EH (cell line): ENCODE results near the gene CLN6.

Experiments used
- DNase-seq: peaks from one replicate; pipeline ENCODE4 v3.0.0-alpha.2; 2015; ENCODE audit warnings: low read depth

The CLN6 gene

GRCh38 chr15:68229386-68230156 lies at the start of gene CLN6:
Gene CLN6 (minus strand): TSS chr15:68229728. CDS start chr15:68229584, 144 bp downstream.
- peak; percentile 84 for DNase-seq

GRCh38 chr15:68278595-68279405 lies 49.3 kb upstream of the CLN6 start:
- DNase-seq = peak; percentile 60

- DNase-seq = no peak
Observed at GRCh38 chr15:68278345-68278594, 48.7 kb upstream of the CLN6 start.

DNA sequence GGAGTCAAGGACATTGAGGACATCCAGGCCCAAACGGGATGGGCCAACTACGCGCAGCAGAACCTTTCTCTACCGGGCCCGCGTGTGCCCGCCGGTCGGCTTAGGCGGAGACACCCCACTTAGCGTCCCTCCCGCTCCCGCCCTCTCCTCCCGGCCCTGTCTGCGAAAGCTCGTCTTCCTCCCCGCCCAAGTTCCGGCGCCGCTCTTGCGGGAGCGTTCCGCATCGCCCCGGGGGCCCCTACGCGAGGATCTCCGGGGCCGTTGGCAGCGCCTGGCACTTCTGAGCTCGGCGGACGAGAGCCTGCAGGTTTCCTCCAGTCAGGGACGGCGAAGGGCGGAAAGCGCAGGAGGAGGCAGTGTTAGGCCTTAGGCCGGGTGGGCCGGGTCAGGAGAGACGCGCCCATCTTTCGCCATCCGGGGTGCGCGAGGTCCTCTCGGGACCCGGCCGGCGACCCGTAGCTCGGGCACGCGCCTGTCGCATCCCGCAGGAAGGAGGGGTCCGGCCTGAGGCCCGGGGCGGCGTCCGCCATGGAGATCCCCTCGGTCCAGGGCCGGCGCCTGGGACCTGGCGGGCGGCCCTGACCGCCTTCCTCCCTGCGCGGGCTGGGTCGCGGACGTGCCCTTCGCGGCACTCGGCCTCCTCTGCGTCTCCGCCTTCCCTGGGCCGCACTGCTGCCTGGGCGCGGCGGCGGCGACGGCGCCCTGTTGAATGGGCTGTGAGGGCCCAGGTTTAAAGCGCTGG lies 48.2 kb upstream of the CLN6 start, which contains the start of gene FEM1B:
Gene FEM1B (plus strand): TSS at position 143 of the 742 bp plus-strand sequence. CDS start 673 bp downstream, outside the sequence.
- peak; percentile 91 for DNase-seq

DNA sequence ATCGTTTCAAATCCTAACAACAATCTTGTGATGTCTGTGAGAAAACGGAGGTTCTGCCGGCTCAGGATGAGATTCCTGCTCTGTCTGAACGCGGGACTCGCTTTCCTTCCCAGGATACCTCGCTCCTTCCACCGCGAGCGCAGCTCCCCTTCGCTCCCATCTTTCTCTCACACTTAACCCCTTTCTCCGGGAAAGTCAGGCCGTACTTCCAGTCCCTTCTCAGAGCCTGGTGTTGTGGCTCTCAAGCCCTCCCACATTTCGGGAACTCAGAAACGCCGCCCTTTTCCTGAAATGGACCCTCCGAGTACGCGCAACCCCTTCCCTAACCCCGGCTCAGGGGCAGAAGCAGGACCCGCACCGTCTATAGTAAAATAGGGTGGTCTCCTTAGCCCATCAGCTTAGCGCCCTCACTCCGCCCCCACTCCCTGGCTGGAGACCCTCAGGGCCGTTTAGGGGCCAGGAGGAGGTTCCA lies 47.6 kb upstream of the CLN6 start:
- DNase-seq = peak; percentile 65

DNA sequence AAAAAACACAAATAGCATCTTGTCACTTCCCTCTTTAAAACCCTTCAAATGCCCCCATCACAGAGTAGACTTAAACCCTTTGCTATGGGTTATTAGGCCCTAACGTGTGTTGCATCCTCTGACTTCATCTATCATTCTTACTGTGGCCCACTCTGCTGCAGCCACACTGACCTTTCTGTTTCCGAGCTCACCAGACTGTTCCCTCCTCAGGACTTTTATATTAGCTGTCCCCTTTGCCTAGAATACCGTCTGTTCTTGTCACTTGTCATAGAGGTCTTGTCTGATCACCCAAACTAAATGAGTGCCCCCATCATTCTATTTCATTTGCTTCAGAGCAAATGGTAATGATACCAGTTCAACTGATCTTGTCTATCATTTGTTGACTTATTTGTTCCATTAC lies 47.1 kb upstream of the CLN6 start:
- DNase-seq = no peak

- DNase-seq = no peak
Observed at GRCh38 chr15:68275165-68275746, 45.7 kb upstream of the CLN6 start.

DNA sequence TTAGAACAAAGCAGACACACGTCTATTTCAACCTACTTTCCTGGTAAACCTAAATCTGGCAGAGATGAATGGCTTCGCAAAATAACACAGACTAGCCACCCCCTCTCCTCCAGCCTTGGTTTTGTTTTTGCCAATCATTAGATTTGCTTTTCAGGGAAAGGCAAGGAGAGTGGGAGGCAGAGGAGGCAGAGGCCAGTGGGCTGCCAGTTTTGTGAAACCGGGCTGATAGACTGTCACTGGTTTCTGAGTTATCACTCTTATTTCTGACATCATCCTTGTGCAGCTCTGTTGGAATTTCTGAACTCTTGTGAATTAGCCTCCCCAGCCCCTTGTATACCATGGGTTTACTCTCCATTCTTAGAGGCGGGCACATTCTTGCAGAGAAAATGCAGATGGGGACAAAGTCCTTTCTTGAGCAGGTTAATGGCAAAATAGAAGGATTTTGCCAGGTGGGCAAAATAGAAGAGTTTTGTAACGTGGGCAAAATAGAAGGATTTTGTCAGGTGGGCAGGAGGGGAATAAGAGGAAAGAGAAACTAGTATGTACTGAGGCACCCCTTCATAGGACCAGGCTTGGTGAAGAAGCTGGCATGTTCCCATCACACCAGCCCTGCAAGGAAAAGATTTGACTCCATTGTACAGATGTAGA lies 44.8 kb upstream of the CLN6 start:
- no peak for DNase-seq

DNA sequence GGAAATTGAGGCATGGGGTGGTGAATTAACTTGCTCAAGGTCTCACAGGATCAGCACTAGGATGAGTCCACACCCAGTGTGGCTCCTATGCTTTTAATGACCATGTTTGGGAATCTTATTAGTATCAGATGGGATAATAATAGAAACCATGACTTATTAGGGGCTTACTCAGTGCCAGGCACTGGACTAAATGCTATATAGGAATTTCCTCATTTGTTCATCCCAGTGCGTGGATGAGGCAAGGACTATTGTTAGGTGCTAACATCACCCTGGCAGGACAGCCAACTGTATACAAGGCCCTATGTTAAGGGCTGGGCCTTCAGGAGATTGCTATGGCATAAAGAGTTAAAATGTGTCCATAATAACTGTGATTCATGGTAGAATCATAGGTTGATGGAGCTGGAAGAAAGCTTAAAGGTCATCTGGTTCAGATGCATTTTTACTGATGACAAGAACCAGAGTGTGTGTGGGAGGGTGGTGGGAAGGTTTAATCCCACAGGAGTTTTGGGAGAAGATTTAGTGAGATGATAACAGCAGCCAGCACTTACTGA lies 43.3 kb upstream of the CLN6 start:
- peak; percentile 99 for DNase-seq

- peak; percentile 95 for DNase-seq
Observed at GRCh38 chr15:68271854-68272471, 42.4 kb upstream of the CLN6 start.

DNA sequence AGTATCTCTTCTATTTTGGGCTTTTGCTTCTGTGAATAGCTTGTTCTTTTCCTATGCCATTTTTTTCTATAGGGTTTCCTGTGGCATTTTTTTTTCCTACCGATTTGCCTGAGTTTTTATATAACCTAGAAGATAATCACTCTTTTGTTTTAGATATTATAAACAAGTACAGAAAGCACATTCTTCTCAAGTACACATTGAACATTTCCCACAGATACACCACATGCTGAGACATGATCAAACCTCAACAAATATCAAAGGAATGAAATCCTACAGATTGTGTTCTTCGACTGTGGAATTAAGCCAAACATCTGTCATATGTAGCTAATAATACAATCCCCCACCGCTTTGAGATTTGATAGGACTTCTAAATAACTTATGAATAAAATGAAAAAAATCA lies 38.9 kb upstream of the CLN6 start:
- no peak for DNase-seq

GRCh38 chr15:68265674-68266073 lies 36.1 kb upstream of the CLN6 start:
- no peak for DNase-seq

GRCh38 chr15:68265081-68265480 lies 35.6 kb upstream of the CLN6 start:
- DNase-seq = no peak

DNA sequence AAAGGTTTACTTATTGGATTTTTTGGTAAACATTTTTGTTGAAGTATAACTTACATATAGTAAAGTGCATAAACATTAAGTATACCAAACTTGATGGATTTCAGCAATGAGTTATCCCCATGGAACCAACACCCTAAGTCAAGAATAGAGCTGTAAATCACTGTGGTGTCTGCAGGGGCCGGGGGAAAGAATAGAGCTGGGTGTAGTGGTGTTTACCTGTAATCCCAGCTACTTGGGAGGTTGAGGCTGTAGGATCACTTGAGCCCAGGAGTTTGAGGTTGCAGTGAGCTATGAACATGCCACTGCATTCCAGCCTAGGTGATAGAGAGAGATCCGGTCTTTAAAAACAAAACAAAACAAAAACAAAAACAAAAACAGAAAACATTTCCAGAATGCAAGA lies 34.8 kb upstream of the CLN6 start:
- no peak for DNase-seq

DNA sequence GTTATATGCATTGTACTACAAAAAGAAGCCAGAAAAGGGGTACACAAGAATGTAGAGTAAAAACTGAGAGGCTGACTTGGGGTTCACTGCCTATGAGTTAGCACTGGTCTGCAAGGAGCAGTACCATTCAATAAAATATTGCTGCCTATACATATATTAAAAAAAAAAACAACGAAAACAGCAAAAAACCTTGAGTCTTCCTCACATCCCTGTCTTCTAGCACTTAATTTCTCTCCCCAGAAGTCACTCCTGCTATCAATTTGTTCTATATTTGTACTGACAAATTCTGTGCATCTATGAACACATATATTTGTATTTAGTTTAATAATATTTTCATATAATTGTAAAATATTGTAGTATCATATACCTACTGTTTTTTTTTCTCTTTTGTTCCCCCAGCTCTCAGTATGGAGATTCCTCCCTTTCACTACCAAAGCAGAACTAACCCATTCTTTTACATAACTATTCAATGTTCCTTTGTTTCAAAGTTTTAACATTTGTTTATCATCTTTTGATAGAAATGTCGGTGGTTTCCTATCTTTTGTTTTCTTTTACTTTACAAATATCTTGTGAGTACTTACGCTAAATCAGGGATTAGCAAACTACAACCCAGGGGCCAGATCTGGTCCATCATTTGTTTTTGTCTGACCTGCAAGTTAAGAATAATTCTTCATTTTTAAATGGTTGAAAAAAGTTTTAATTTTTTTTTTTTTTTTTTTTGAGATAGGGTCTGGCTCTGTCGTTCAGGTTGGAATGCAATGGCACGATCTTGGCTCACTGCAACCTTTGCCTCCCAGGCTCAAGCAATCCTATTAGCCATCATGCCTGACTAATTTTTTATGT lies 33.2 kb upstream of the CLN6 start:
- DNase-seq = no peak

- DNase-seq = no peak
Observed at GRCh38 chr15:68261980-68262379, 32.5 kb upstream of the CLN6 start.

- DNase-seq = no peak
Observed at GRCh38 chr15:68261241-68261640, 31.7 kb upstream of the CLN6 start.

- no peak for DNase-seq
Observed at GRCh38 chr15:68259883-68260282, 30.4 kb upstream of the CLN6 start.

GRCh38 chr15:68258692-68259091 lies 29.2 kb upstream of the CLN6 start:
- DNase-seq = peak; percentile 51
